ENCODE data around the gene C10orf53.

Gene C10orf53

GRCh38 chr10:49696311-49696710 lies 16.9 kb downstream of the C10orf53 start (continued):
- TF ChIP-seq PATZ1 (CRISPR knock-in tag; IDR thresholded peaks at IDR 0.05; ENCODE audit: borderline replicate concordance) (no peak), CSRNP3 (CRISPR knock-in tag; IDR thresholded peaks at IDR 0.05) (no peak), SNAI2 (CRISPR knock-in tag; IDR thresholded peaks at IDR 0.05) (no peak), ISL1 (CRISPR knock-in tag; IDR thresholded peaks at IDR 0.05) (no peak), ZC3H10 (CRISPR knock-in tag; IDR thresholded peaks at IDR 0.05) (no peak)

- TF ChIP-seq ZNF70 (CRISPR knock-in tag; IDR thresholded peaks at IDR 0.05) (no peak), SNAI2 (CRISPR knock-in tag; IDR thresholded peaks at IDR 0.05) (no peak), ZC3H10 (CRISPR knock-in tag; IDR thresholded peaks at IDR 0.05) (no peak), CSDC2 (CRISPR knock-in tag; IDR thresholded peaks at IDR 0.05) (no peak), ISL1 (CRISPR knock-in tag; IDR thresholded peaks at IDR 0.05) (no peak), ARNTL (CRISPR knock-in tag; IDR thresholded peaks at IDR 0.05; ENCODE audit: borderline replicate concordance, low read depth) (no peak), ESRRG (CRISPR knock-in tag; IDR thresholded peaks at IDR 0.05) (no peak), PPARA (CRISPR knock-in tag; IDR thresholded peaks at IDR 0.05; ENCODE audit: borderline replicate concordance) (no peak), GLIS3 (CRISPR knock-in tag; IDR thresholded peaks at IDR 0.05) (no peak), ZNF565 (CRISPR knock-in tag; conservative IDR thresholded peaks at IDR 0.05; ENCODE audit: low read depth) (no peak), BACH2 (CRISPR knock-in tag; IDR thresholded peaks at IDR 0.05; ENCODE audit: borderline replicate concordance) (no peak), ZNF8 (CRISPR knock-in tag; IDR thresholded peaks at IDR 0.05) (no peak), ZFP3 (CRISPR knock-in tag; IDR thresholded peaks at IDR 0.05) (no peak), ZFP30 (CRISPR knock-in tag; IDR thresholded peaks at IDR 0.05) (no peak), CSRNP3 (CRISPR knock-in tag; IDR thresholded peaks at IDR 0.05) (no peak)
- TF ChIP-seq, protein P1, sequence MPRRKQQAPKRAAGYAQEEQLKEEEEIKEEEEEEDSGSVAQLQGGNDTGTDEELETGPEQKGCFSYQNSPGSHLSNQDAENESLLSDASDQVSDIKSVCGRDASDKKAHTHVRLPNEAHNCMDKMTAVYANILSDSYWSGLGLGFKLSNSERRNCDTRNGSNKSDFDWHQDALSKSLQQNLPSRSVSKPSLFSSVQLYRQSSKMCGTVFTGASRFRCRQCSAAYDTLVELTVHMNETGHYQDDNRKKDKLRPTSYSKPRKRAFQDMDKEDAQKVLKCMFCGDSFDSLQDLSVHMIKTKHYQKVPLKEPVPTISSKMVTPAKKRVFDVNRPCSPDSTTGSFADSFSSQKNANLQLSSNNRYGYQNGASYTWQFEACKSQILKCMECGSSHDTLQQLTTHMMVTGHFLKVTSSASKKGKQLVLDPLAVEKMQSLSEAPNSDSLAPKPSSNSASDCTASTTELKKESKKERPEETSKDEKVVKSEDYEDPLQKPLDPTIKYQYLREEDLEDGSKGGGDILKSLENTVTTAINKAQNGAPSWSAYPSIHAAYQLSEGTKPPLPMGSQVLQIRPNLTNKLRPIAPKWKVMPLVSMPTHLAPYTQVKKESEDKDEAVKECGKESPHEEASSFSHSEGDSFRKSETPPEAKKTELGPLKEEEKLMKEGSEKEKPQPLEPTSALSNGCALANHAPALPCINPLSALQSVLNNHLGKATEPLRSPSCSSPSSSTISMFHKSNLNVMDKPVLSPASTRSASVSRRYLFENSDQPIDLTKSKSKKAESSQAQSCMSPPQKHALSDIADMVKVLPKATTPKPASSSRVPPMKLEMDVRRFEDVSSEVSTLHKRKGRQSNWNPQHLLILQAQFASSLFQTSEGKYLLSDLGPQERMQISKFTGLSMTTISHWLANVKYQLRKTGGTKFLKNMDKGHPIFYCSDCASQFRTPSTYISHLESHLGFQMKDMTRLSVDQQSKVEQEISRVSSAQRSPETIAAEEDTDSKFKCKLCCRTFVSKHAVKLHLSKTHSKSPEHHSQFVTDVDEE (CRISPR knock-in tag; IDR thresholded peaks at IDR 0.05) = no peak
- TF ChIP-seq, protein P2, sequence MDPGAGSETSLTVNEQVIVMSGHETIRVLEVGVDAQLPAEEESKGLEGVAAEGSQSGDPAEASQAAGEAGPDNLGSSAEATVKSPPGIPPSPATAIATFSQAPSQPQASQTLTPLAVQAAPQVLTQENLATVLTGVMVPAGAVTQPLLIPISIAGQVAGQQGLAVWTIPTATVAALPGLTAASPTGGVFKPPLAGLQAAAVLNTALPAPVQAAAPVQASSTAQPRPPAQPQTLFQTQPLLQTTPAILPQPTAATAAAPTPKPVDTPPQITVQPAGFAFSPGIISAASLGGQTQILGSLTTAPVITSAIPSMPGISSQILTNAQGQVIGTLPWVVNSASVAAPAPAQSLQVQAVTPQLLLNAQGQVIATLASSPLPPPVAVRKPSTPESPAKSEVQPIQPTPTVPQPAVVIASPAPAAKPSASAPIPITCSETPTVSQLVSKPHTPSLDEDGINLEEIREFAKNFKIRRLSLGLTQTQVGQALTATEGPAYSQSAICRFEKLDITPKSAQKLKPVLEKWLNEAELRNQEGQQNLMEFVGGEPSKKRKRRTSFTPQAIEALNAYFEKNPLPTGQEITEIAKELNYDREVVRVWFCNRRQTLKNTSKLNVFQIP (CRISPR knock-in tag; IDR thresholded peaks at IDR 0.05; ENCODE audit: borderline replicate concordance, low read depth) = no peak
- ATAC-seq = no peak
Observed at GRCh38 chr10:49698679-49699078, 19.2 kb downstream of the C10orf53 start.

GRCh38 chr10:49700211-49700610 lies 20.8 kb downstream of the C10orf53 start:
- ATAC-seq = no peak
- TF ChIP-seq ARNTL (CRISPR knock-in tag; IDR thresholded peaks at IDR 0.05; ENCODE audit: borderline replicate concordance, low read depth) (no peak), ESRRG (CRISPR knock-in tag; IDR thresholded peaks at IDR 0.05) (no peak), ZNF565 (CRISPR knock-in tag; conservative IDR thresholded peaks at IDR 0.05; ENCODE audit: low read depth) (no peak), BACH2 (CRISPR knock-in tag; IDR thresholded peaks at IDR 0.05; ENCODE audit: borderline replicate concordance) (no peak), ZNF70 (CRISPR knock-in tag; IDR thresholded peaks at IDR 0.05) (no peak), ISL1 (CRISPR knock-in tag; IDR thresholded peaks at IDR 0.05) (no peak), ZC3H10 (CRISPR knock-in tag; IDR thresholded peaks at IDR 0.05) (no peak), TOX (CRISPR knock-in tag; IDR thresholded peaks at IDR 0.05; ENCODE audit: borderline replicate concordance) (no peak)
- TF ChIP-seq, protein P3, sequence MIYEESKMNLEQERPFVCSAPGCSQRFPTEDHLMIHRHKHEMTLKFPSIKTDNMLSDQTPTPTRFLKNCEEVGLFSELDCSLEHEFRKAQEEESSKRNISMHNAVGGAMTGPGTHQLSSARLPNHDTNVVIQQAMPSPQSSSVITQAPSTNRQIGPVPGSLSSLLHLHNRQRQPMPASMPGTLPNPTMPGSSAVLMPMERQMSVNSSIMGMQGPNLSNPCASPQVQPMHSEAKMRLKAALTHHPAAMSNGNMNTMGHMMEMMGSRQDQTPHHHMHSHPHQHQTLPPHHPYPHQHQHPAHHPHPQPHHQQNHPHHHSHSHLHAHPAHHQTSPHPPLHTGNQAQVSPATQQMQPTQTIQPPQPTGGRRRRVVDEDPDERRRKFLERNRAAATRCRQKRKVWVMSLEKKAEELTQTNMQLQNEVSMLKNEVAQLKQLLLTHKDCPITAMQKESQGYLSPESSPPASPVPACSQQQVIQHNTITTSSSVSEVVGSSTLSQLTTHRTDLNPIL (CRISPR knock-in tag; IDR thresholded peaks at IDR 0.05; ENCODE audit: low read depth) = no peak
